Thyroid gland (tissue), 4 donors: ENCODE data around the gene DNASE1L3. TPM values are rescaled to one million over a fixed set of nuclear protein-coding genes. Genes with fewer than 3 reads are reported as not detected.
A peak's percentile ranks its signal among the peaks of the same experiment; 100 is the strongest.

Experiments used
- DNase-seq, 2 donors: peaks; one replicate each; pipeline ENCODE4 v3.0.0-alpha.2; 2019
- H3K27ac ChIP-seq, 3 donors: fragments of 200-600 bp; sonication (generic); 1 replicate in 2 of 3; 2 replicates in 1 of 3; pipeline ENCODE4 v1.5.1; 2016 to 2019; ENCODE audit warnings: mild to moderate bottlenecking in 1 of 3, moderate library complexity in 1 of 3
- H3K27me3 ChIP-seq: fragments of 200-600 bp; sonication (generic); one replicate; pipeline ENCODE4 v1.5.1; 2019
- H3K36me3 ChIP-seq, 2 donors: fragments of 200-600 bp; sonication (generic); one replicate each; pipeline ENCODE4 v1.5.1; 2016 to 2019
- H3K4me1 ChIP-seq, 2 donors: fragments of 200-600 bp; sonication (generic); one replicate each; pipeline ENCODE4 v1.5.1; 2017 to 2019
- H3K4me3 ChIP-seq, 3 donors: fragments of 200-600 bp; sonication (generic); replicated peaks in 1 of 3; 1 replicate in 2 of 3; 2 replicates in 1 of 3; pipeline ENCODE4 v1.5.1; 2016; ENCODE audit warnings: mild to moderate bottlenecking in 1 of 3
- H3K9me3 ChIP-seq: fragments of 200-600 bp; sonication (generic); one replicate; pipeline ENCODE4 v1.5.1; 2017
- CTCF ChIP-seq, 6 experiments: fragments of 200-600 bp in 3 of 6; fragments of 450-650 bp in 3 of 6; sonication (generic) in 3 of 6; IDR thresholded peaks; one replicate each; pipeline ENCODE4 v1.5.1; 2016 to 2019; ENCODE audit warnings: antibody characterized with exemption in 6 of 6, mild to moderate bottlenecking in 2 of 6, inconsistent platforms in 1 of 6, moderate library complexity in 1 of 6
- POLR2A ChIP-seq, 2 donors: fragments of 450-650 bp; IDR thresholded peaks; one replicate each; pipeline ENCODE4 v1.6.1; 2017; ENCODE audit warnings: antibody characterized with exemption in 2 of 2, mild to moderate bottlenecking in 2 of 2, moderate library complexity in 1 of 2
- WGBS, 2 donors: methylation state at CpG; one replicate each; pipeline ENCODE4 v1.1.5; 2017; 5-methylcytosine and 5-hydroxymethylcytosine counted together
- intact Hi-C: fragments of 100-400 bp; cut with DNase I; formaldehyde crosslinking; loops from one replicate; pipeline ENCODE4 v1.15.1; 2023
- total RNA-seq, 4 donors: library from RNA; depleted of rRNA; stranded (reverse); fragments of >200 nt; gene quantifications; one replicate each; pipeline ENCODE4 v1.2.3, GENCODE V29; 2016

The DNASE1L3 gene
- total RNA-seq, 4 donors from 2014 or later: 5.7 to 53.3 (median 14.1) TPM

DNA sequence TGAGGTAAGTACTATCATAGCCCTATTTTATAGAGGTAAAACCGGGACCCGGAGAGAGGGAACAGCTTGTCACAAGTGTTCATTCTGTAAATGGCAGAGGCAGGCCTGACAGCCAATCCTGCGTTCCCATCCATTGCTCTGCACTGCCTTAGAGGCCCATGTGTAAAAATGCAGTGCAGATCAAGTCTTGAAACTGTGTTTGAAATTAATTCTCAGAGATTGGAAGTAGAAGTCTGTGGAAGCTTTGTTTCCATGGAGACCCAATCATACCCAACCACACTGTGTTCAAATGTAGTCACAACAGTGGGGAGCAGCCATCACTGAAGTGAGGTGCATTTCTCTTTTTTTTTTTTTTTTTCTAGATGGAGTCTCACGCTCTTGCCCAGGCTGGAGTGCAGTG is 13.1 kb upstream of the DNASE1L3 start:
- H3K36me3 ChIP-seq: no peaks in the 10 kb centered on the region
- DNase-seq: no peak
- intact Hi-C loops: no loop called here
- H3K4me3 ChIP-seq: no peak overlapping the region
- 91% methylated on average over 4 of the region's 4 CpGs for WGBS, 2 donors
- no peak overlapping the region for H3K27ac ChIP-seq
- TF ChIP-seq CTCF (IDR thresholded peaks at IDR 0.05) (no peak), POLR2A (IDR thresholded peaks at IDR 0.05) (no peak)
- no peaks in the 10 kb centered on the region for H3K9me3 ChIP-seq
- no peaks in the 10 kb centered on the region for H3K27me3 ChIP-seq
- H3K4me1 ChIP-seq: no peaks in the 10 kb centered on the region

GRCh38 chr3:58222161-58222724 is 11.5 kb upstream of the DNASE1L3 start:
- Histone ChIP-seq H3K4me3 (no peak overlapping the region), H3K36me3 (no peaks in the 10 kb centered on the region), H3K27me3 (no peaks in the 10 kb centered on the region), H3K9me3 (no peaks in the 10 kb centered on the region), H3K27ac (no peak overlapping the region), H3K4me1 (peaks cover 0 to 5% of the 10 kb centered on the region in 2 donors)
- no peak for TF ChIP-seq POLR2A (IDR thresholded peaks at IDR 0.05)
- no peak for TF ChIP-seq CTCF (IDR thresholded peaks at IDR 0.05)
- intact Hi-C loops: no loop called here
- WGBS, 2 donors: 81 to 82% methylated on average over 8 of the region's 8 CpGs
- no peak for DNase-seq

- Histone ChIP-seq H3K36me3 (no peaks in the 10 kb centered on the region), H3K27me3 (no peaks in the 10 kb centered on the region), H3K27ac (no peak overlapping the region), H3K9me3 (no peaks in the 10 kb centered on the region), H3K4me1 (peaks cover 0 to 14% of the 10 kb centered on the region in 2 donors), H3K4me3 (no peak overlapping the region)
- no peak for DNase-seq
- WGBS, 2 donors: 79 to 82% methylated on average over 1 of the region's 1 CpG
- intact Hi-C loops: no loop called here
- TF ChIP-seq CTCF (IDR thresholded peaks at IDR 0.05) (no peak), POLR2A (IDR thresholded peaks at IDR 0.05) (no peak)
These were observed 8.1 kb upstream of the DNASE1L3 start for GRCh38 chr3:58218904-58219303.

DNA sequence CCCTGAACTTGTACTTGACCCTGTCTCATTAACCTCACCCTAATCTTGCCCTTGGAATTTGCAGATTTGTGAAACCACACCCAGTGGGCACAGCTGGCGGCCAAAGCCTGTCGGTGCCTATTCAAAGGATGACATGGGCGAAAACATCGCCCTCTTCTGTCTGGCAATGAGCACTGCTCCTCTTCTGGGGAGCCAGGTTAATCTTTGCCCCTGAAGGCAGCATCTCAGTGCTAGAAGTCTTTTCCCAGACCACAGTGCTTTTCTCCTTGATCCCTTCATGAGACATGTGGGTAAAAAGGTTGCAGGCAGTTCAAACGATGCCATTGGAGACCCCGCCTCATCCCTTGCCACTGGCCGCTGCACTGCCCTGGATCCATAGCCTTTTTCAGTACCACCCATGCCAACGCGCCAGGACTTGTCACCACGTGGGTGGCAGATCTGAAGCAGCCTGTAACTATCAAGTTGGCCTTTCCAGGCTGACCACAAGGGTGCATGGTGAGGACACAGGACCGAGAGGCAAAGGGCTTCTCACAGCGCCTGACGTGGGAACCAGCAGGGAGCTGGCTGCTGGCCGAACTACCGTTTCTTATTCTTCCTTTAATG is 6.5 kb upstream of the DNASE1L3 start:
- no peak overlapping the region for H3K4me3 ChIP-seq
- no peaks in the 10 kb centered on the region for H3K27me3 ChIP-seq
- no peaks in the 10 kb centered on the region for H3K9me3 ChIP-seq
- DNase-seq: peak; percentile 75 to 79
- H3K36me3 ChIP-seq: no peaks in the 10 kb centered on the region
- intact Hi-C loops: no loop called here
- peak; percentile 50 to 78 (median 72) for TF ChIP-seq CTCF (IDR thresholded peaks at IDR 0.05)
- no peak for TF ChIP-seq POLR2A (IDR thresholded peaks at IDR 0.05)
- peaks cover 0 to 14% of the 10 kb centered on the region in 2 donors for H3K4me1 ChIP-seq
- 14 to 21% methylated on average over 15 of the region's 15 CpGs for WGBS, 2 donors
- H3K27ac ChIP-seq: peak overlapping the region in 1 of 3 donors; percentile 15

- no peaks in the 10 kb centered on the region for H3K9me3 ChIP-seq
- TF ChIP-seq CTCF (IDR thresholded peaks at IDR 0.05): no peak
- H3K36me3 ChIP-seq: no peaks in the 10 kb centered on the region
- intact Hi-C loops: no loop called here
- H3K27ac ChIP-seq: peak overlapping the region in 1 of 3 donors; percentile 15
- no peak for DNase-seq
- H3K4me1 ChIP-seq: peaks cover 0 to 14% of the 10 kb centered on the region in 2 donors
- 83 to 84% methylated on average over 10 of the region's 10 CpGs for WGBS, 2 donors
- H3K27me3 ChIP-seq: no peaks in the 10 kb centered on the region
- H3K4me3 ChIP-seq: no peak overlapping the region
These were observed 5.9 kb upstream of the DNASE1L3 start for GRCh38 chr3:58216496-58217195.
